ENCODE results near the gene FLNB. TPM values are rescaled to one million over a fixed set of nuclear protein-coding genes. Genes with fewer than 3 reads are reported as not detected.

The FLNB gene
- total and polyA plus RNA-seq, 4 experiments from 2014 or later, result 3.9 to 28.5 (median 18.5) TPM

- H3K9me3 ChIP-seq (ENCODE audit: control insufficient read depth in 1 of 2, low read length in 2 of 2), result no peaks in the 10 kb centered on the region
- no peak for DNase-seq
- no peak overlapping the region for H3K27ac ChIP-seq (ENCODE audit: low read depth, low read length)
- no peak overlapping the region for H3K27ac Mint-ChIP-seq
- H3K36me3 Mint-ChIP-seq, result no peaks in the 10 kb centered on the region
- intact Hi-C loops (cut with micrococcal nuclease), result no loop called here
- no peaks in the 10 kb centered on the region for H3K4me1 ChIP-seq (ENCODE audit: insufficient read depth, low read length)
- H3K4me1 Mint-ChIP-seq, result peaks cover 14 to 29% (median 26%) of the 10 kb centered on the region in 4 donors
- H3K27me3 Mint-ChIP-seq, result no peaks in the 10 kb centered on the region
- POLR2A ChIA-PET (ENCODE audit: partially characterized antibody), result no interaction called here
- no peaks in the 10 kb centered on the region for H3K36me3 ChIP-seq (ENCODE audit: insufficient read depth, low read length)
- H3K4me3 Mint-ChIP-seq, result no peak overlapping the region
- no peaks in the 10 kb centered on the region for H3K27me3 ChIP-seq (ENCODE audit: insufficient read depth, low read length)
- H3K4me3 ChIP-seq (ENCODE audit: low read length in 2 of 2), result no peak overlapping the region
- CTCF ChIA-PET (ENCODE audit: partially characterized antibody), result no interaction called here
- peaks cover 0 to 2% (median 0%) of the 10 kb centered on the region in 8 donors for H3K9me3 Mint-ChIP-seq
These were observed 17.8 kb downstream of the FLNB start for GRCh38 chr3:58025837-58026569.

DNA sequence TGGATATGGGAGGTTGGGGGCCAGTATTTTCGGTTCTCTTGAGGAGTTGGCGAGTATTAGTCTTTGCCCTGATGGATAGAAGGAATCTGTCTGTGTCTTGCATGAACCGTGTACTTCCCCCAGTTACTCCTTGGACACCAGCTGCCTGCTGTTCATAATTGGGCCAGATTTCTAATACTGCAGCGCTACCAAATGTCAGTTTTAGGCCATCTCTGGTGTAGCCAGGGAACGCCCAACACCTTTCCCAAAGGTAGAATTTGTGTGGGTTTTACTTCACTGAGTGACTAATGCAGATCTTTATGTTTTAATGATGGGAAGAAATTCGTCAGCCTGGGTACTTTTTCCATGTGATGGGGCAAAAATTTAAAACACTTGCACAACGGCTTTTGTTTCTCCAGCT is 18.4 kb downstream of the FLNB start:
- no peak overlapping the region for H3K4me3 ChIP-seq (ENCODE audit: low read length in 2 of 2)
- H3K27ac ChIP-seq (ENCODE audit: low read depth, low read length), result no peak overlapping the region
- DNase-seq, result no peak
- intact Hi-C loops (cut with micrococcal nuclease), result no loop called here
- H3K4me1 Mint-ChIP-seq, result peaks cover 14 to 27% (median 24%) of the 10 kb centered on the region in 4 donors
- ChIA-PET POLR2A (ENCODE audit: partially characterized antibody) (no interaction called here), CTCF (ENCODE audit: partially characterized antibody) (no interaction called here)
- H3K27ac Mint-ChIP-seq, result no peak overlapping the region
- no peaks in the 10 kb centered on the region for H3K27me3 ChIP-seq (ENCODE audit: insufficient read depth, low read length)
- no peaks in the 10 kb centered on the region for H3K36me3 Mint-ChIP-seq
- H3K9me3 Mint-ChIP-seq, result peaks cover 0 to 2% (median 0%) of the 10 kb centered on the region in 8 donors
- H3K36me3 ChIP-seq (ENCODE audit: insufficient read depth, low read length), result no peaks in the 10 kb centered on the region
- H3K27me3 Mint-ChIP-seq, result no peaks in the 10 kb centered on the region
- no peak overlapping the region for H3K4me3 Mint-ChIP-seq
- no peaks in the 10 kb centered on the region for H3K4me1 ChIP-seq (ENCODE audit: insufficient read depth, low read length)
- H3K9me3 ChIP-seq (ENCODE audit: control insufficient read depth in 1 of 2, low read length in 2 of 2), result no peaks in the 10 kb centered on the region

DNA sequence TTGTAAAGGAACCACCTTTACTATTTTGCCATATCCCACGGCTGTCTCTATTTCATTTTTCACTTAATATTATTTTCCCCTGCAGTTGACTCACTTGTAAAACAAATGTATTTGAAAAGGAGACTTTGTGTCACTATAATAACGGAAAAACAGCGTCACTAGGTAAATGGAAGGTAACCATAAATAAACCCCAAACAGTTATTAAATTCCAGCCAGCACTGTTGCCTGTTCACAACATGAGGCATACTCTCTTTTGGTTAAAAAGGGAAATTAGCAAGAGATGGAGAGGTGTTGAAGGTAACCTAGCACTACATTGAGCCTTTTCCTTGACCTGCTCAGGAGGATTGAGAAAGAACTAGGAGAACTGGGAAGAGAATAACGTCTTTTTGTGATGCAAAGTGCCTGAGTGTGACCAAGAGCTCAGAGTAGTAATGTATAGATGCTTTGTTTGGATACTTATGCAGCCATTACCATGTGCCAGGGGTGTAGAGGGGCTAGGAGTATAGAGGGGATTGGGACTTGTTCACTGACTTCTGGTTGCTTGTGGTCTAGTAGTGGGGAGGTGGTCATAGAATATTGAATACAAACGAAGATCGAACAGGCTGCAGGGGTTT is 19.6 kb downstream of the FLNB start:
- Mint-ChIP-seq H3K9me3 (peaks cover 0 to 2% (median 0%) of the 10 kb centered on the region in 8 donors), H3K4me1 (peaks cover 9 to 16% (median 16%) of the 10 kb centered on the region in 4 donors), H3K36me3 (no peaks in the 10 kb centered on the region), H3K4me3 (no peak overlapping the region), H3K27ac (peak overlapping the region in 2 of 7 donors; percentile 5 to 20), H3K27me3 (no peaks in the 10 kb centered on the region)
- intact Hi-C loops (cut with micrococcal nuclease), result no loop called here
- Histone ChIP-seq H3K4me3 (ENCODE audit: low read length in 2 of 2) (no peak overlapping the region), H3K4me1 (ENCODE audit: insufficient read depth, low read length) (no peaks in the 10 kb centered on the region), H3K27me3 (ENCODE audit: insufficient read depth, low read length) (no peaks in the 10 kb centered on the region), H3K27ac (ENCODE audit: low read depth, low read length) (no peak overlapping the region), H3K9me3 (ENCODE audit: control insufficient read depth in 1 of 2, low read length in 2 of 2) (no peaks in the 10 kb centered on the region), H3K36me3 (ENCODE audit: insufficient read depth, low read length) (no peaks in the 10 kb centered on the region)
- CTCF ChIA-PET (ENCODE audit: partially characterized antibody), result no interaction called here
- POLR2A ChIA-PET (ENCODE audit: partially characterized antibody), result no interaction called here
- no peak for DNase-seq

DNA sequence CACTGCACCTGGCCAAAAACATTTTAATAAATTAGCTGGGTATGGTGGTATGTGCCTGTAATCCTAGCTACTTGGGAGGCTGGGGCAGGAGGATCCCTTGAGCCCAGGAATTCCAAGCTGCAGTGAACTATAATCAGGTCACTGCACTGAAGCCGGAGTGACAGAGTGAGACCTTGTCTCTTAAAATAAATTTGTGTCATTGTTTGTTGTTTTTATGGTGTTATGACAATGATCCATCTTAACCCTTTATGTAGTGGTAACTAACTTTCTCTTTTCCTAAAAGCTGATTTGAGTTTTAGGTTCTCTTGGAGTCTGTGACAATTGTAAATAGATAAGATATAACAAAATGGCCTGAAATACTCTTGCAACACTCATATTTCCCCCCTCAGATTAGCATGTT is 20.7 kb downstream of the FLNB start:
- Histone ChIP-seq H3K4me1 (ENCODE audit: insufficient read depth, low read length) (no peaks in the 10 kb centered on the region), H3K27me3 (ENCODE audit: insufficient read depth, low read length) (no peaks in the 10 kb centered on the region), H3K36me3 (ENCODE audit: insufficient read depth, low read length) (no peaks in the 10 kb centered on the region), H3K9me3 (ENCODE audit: control insufficient read depth in 1 of 2, low read length in 2 of 2) (no peaks in the 10 kb centered on the region), H3K4me3 (ENCODE audit: low read length in 2 of 2) (no peak overlapping the region), H3K27ac (ENCODE audit: low read depth, low read length) (no peak overlapping the region)
- H3K36me3 Mint-ChIP-seq, result no peaks in the 10 kb centered on the region
- no peak overlapping the region for H3K4me3 Mint-ChIP-seq
- peaks cover 0 to 2% (median 0%) of the 10 kb centered on the region in 8 donors for H3K9me3 Mint-ChIP-seq
- H3K27ac Mint-ChIP-seq, result peak overlapping the region in 1 of 7 donors; percentile 43
- no peaks in the 10 kb centered on the region for H3K27me3 Mint-ChIP-seq
- H3K4me1 Mint-ChIP-seq, result peaks cover 11 to 18% (median 16%) of the 10 kb centered on the region in 4 donors
- no peak for DNase-seq
- ChIA-PET CTCF (ENCODE audit: partially characterized antibody) (no interaction called here), POLR2A (ENCODE audit: partially characterized antibody) (no interaction called here)
- intact Hi-C loops (cut with micrococcal nuclease), result no loop called here

GRCh38 chr3:58029842-58030584 is 21.8 kb downstream of the FLNB start:
- Histone ChIP-seq H3K27ac (ENCODE audit: low read depth, low read length) (no peak overlapping the region), H3K9me3 (ENCODE audit: control insufficient read depth in 1 of 2, low read length in 2 of 2) (no peaks in the 10 kb centered on the region), H3K4me1 (ENCODE audit: insufficient read depth, low read length) (peaks cover 9% of the 10 kb centered on the region), H3K4me3 (ENCODE audit: low read length in 2 of 2) (no peak overlapping the region), H3K27me3 (ENCODE audit: insufficient read depth, low read length) (no peaks in the 10 kb centered on the region), H3K36me3 (ENCODE audit: insufficient read depth, low read length) (no peaks in the 10 kb centered on the region)
- Mint-ChIP-seq H3K4me1 (peaks cover 15 to 27% (median 23%) of the 10 kb centered on the region in 4 donors), H3K27ac (peak overlapping the region in 2 of 7 donors; percentile 6), H3K9me3 (peaks cover 0 to 3% (median 0%) of the 10 kb centered on the region in 8 donors), H3K36me3 (no peaks in the 10 kb centered on the region), H3K27me3 (no peaks in the 10 kb centered on the region), H3K4me3 (no peak overlapping the region)
- intact Hi-C loops (cut with micrococcal nuclease), result no loop called here
- ChIA-PET POLR2A (ENCODE audit: partially characterized antibody) (no interaction called here), CTCF (ENCODE audit: partially characterized antibody) (interaction anchor here (0.7 kb wide), 1 partner anchor 483 kb away, joined by 3 read pairs; no protein-coding TSS in a partner anchor)
- no peak for DNase-seq

DNA sequence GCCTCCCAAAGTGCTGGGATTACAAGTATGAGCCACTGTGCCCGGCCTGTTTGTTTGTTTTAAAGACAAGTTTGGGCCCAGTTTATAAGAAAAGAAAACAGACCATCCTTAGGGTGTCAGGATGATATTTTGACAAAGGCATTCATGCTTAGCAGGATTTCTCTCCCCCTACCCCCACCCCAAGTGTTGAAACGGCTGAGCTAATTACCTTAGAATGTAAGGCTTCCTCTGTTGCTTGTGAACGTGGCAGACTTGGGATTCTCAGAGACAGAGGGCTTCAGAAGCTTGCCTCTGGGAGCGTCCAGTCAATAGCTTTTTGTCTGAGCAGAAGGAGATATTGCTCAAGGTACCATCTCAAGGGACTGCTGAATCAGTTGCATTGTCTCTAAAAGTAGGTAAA is 24.0 kb downstream of the FLNB start:
- Histone ChIP-seq H3K27me3 (ENCODE audit: insufficient read depth, low read length) (no peaks in the 10 kb centered on the region), H3K27ac (ENCODE audit: low read depth, low read length) (no peak overlapping the region), H3K4me3 (ENCODE audit: low read length in 2 of 2) (no peak overlapping the region), H3K36me3 (ENCODE audit: insufficient read depth, low read length) (no peaks in the 10 kb centered on the region), H3K4me1 (ENCODE audit: insufficient read depth, low read length) (peaks cover 23% of the 10 kb centered on the region), H3K9me3 (ENCODE audit: control insufficient read depth in 1 of 2, low read length in 2 of 2) (no peaks in the 10 kb centered on the region)
- peak overlapping the region in 1 of 7 donors; percentile 9 for H3K27ac Mint-ChIP-seq
- CTCF ChIA-PET (ENCODE audit: partially characterized antibody), result no interaction called here
- no peak for DNase-seq
- H3K9me3 Mint-ChIP-seq, result peaks cover 0 to 3% (median 0%) of the 10 kb centered on the region in 8 donors
- no peaks in the 10 kb centered on the region for H3K27me3 Mint-ChIP-seq
- H3K4me1 Mint-ChIP-seq, result peaks cover 25 to 46% (median 33%) of the 10 kb centered on the region in 4 donors
- intact Hi-C loops (cut with micrococcal nuclease), result no loop called here
- H3K36me3 Mint-ChIP-seq, result peaks cover 0 to 3% of the 10 kb centered on the region in 2 donors
- H3K4me3 Mint-ChIP-seq, result no peak overlapping the region
- POLR2A ChIA-PET (ENCODE audit: partially characterized antibody), result no interaction called here
